Fibroblast of skin of scalp (primary cell): ENCODE measurements around the gene BMP3. TPM values are rescaled to one million over a fixed set of nuclear protein-coding genes. Genes with fewer than 3 reads are reported as not detected.
"Not testable (repeated sequence)": the region's sequence is repeated elsewhere in the genome, so short reads cannot be mapped to it uniquely, and the experiment has no call there.

Source experiments
- DNase-seq: peaks from one replicate; pipeline ENCODE4 v3.0.0-alpha.2; 2013
- polyA plus RNA-seq, 2 experiments: library from polyadenylated mRNA; unstranded; fragments of 120-200 nt; gene quantifications; one replicate each; pipeline ENCODE4 v1.2.1, GENCODE V29; 2013; ENCODE audit not compliant: insufficient read length in 2 of 2

Gene BMP3, protein sequence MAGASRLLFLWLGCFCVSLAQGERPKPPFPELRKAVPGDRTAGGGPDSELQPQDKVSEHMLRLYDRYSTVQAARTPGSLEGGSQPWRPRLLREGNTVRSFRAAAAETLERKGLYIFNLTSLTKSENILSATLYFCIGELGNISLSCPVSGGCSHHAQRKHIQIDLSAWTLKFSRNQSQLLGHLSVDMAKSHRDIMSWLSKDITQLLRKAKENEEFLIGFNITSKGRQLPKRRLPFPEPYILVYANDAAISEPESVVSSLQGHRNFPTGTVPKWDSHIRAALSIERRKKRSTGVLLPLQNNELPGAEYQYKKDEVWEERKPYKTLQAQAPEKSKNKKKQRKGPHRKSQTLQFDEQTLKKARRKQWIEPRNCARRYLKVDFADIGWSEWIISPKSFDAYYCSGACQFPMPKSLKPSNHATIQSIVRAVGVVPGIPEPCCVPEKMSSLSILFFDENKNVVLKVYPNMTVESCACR
- 0.02 TPM for polyA plus RNA-seq (2013, experiment 1 of 2; ENCODE audit: insufficient read length)
- 0.11 TPM for polyA plus RNA-seq (2013, experiment 2 of 2; ENCODE audit: insufficient read length)

DNA sequence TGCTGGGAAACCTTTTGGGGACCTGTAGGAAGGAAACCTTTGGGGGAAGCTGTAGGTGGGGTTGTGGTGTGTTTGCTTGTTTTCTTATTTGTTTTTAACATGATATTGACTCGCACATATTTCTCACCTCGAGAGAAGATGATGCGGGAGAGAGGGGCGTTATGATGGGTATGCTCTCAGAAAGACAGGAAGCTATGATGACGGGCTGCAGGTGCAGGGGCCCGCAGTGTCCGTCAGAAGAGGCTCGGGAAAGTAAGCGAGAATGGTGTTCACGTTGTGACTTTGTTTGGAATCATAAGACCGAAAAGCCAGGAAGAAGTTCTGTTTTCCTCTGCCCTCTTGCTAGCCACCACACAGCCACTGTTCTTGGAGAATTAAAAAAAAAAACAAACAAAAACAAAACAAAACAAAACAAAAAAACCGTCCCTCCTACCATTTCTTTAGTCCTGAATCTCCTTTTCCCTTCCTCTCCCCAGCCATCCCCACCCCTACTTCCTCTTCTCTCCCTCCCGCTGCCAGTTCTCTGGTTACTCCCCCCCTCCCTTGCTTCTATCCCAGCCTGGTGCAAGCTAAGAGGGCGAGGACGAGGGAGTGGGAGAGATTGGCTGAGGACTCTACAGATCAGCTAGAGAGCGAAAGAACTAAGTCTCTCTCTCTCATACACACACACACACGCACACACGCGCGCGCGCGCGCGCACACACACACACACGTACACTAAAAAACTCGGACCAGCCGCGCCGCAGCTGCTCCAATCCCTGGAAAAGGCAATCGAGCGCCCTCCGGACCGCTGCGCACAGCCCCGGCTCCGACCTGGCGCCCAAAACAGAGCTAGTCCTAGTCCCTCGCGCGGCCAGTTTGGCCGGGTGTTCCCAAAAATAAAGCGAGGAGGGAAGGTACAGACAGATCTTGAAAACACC lies at the start of gene BMP3:
Gene BMP3, plus strand, starts transcription at position 648 of the 920 bp plus-strand sequence. CDS start 577 bp downstream, outside the sequence.
- DNase-seq = peak; percentile 40

DNA sequence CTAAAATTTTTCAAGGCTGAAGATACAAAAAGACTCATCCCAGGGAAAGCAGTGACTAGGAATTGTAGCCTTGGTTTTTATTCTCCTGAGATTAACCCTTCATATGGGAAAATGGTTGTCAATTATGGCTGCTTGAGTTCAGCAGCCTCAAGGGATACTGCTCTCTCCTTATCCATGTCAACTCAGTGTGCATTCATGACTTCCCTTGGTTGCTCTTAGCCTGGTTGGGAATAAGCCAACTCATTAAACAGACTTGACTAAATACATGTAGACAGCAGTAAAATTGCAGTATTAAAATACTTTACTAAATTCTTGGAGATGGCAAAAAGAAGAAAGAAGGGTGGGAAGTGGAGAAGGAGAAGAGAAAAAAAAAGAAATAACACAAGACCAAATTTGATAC lies 44.5 kb upstream of the BMP3 start:
- no peak for DNase-seq

DNA sequence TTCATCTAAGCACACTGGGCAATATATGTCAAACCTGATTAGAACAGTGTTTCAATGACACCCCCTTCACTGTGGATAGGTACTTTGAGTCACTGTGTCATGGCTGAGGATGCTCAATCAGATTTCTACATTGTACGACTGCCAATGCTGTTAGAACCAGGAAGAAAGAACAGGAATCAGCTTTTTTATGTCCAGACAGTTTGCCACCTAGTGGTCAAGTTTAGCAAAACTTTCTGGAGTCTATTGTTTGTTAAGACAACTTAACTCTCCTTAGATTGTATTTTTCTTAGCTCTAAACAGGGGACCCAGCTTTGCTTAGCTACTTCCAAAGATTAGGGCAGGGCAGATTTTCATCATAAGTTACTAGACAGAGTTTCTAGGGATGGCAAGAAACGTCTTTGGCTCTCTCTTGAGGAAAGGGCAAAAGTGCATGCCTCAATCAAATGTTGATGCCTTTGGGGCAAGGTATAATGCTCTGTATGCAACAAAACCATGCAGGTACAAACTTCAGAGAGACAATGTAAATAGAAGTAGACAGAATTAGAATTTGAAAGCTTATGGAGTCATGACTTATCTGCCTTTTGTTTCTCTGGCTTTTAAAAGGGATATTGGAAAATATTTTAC lies 40.5 kb upstream of the BMP3 start:
- DNase-seq = peak; percentile 67

DNA sequence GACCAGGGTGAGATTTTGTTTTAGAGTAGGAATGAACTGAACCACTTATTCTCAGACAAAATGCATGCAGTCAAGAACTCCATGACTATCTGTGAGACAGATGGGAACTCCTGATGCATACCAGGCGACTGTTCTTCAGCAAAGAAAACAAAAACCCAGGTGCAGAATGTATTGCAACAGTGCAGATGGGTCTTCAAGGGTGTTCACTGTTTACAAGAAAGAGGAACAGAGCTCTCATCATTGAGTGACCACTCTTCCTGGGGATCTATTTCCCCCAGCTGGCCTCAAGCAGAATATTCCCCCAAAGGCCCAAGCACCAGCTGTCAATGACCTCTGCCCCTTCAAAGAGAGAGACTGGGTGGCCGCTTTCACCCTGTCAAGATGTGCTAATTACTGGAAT lies 39.7 kb upstream of the BMP3 start:
- DNase-seq = no peak

DNA sequence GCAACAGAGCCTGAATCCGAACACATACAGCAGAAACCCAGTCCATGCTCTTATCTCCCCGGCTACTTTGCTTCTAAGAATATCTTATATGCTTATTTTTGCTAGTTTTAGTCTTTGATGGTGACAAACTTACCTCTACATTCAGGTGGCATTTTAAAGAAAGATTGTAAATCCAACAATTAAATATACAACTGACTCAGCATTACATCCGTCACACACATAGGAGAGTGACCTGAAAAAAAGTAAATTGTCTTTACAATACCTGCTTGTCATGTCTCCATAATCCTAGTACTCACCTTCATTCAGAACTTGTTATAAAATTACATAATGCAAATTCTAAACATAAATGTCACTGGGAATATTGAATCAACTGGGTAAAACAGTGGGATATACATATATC lies 30.6 kb upstream of the BMP3 start:
- DNase-seq = no peak

DNA sequence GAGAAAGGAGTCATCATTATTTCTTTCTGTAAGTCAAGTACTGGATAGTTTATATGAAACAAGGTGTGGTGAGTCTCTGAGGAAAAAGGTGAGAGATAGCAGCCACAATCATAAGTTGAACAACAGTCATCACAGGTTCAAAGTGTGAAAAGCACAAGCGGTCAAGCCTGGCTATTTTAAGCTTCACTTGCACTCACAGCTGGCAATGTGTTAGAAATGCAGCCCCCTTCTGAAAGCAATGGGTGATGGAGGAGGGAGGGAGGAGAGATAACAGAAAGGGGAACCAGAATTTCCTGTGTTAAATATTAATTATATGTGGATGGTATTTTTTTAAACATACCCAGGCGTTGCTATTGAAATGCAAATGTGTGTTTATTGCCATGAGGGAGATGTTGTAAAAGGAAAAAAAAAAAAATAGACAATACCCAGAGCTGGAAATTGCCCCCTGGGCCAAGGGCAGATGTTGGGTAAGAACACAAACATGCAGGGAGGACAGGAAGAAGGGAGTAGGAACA lies 26.9 kb upstream of the BMP3 start:
- no peak for DNase-seq

DNA sequence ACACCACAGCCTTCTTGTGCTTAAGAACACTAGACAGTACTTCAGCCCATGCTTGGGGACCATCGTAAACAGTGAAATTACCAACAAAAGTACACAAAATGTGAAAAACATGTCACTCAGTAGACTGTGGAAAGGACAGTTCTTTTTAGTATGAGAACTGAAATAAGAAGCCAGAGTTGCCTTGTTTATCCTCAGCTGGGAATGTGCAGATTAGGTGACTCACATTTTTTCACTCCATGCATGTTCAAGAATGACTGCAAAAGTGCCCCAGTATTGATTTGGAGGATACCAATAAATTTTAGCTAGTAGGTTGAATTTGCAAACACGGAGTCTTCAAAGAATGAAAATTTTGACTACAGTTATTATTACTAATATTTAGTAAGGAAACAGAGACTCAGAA lies 23.1 kb upstream of the BMP3 start:
- no peak for DNase-seq

DNA sequence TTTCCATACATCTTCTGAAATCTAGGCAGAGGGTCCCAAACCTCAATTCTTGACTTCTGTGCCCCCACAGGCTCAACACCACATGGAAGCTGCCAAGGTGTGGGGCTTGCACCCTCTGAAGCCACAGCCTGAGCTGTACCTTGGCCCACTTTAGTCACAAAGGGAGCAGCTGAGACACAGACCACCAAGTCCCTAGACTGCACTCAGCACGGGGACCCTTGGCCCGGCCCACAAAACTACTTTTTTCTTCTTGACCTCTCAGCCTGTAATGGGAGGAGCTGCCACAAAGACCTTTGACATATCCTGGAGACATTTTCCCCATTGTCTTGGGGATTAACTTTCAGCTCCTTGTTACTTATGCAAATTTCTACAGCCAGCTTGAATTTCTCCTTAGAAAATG lies 13.9 kb upstream of the BMP3 start:
- not testable (repeated sequence) for DNase-seq

DNA sequence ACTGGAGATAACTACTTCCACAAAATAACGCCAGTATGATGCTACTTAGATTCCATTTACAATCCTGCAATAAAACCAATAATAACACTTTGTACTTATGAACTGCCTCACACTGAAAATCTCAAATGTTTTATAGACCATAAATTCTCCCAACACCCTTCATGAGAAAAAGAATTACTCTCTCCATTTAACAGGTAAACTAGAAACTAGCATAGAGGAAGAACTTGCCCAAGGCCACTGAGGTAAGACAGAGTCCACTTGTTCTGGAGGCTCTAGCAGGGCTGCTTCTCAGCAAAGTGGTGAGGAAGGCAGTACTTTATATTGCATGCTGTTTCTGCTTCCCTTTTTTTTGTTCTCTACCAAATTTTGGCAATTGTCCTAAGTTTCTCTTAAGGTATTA lies 11.5 kb upstream of the BMP3 start:
- no peak for DNase-seq

DNA sequence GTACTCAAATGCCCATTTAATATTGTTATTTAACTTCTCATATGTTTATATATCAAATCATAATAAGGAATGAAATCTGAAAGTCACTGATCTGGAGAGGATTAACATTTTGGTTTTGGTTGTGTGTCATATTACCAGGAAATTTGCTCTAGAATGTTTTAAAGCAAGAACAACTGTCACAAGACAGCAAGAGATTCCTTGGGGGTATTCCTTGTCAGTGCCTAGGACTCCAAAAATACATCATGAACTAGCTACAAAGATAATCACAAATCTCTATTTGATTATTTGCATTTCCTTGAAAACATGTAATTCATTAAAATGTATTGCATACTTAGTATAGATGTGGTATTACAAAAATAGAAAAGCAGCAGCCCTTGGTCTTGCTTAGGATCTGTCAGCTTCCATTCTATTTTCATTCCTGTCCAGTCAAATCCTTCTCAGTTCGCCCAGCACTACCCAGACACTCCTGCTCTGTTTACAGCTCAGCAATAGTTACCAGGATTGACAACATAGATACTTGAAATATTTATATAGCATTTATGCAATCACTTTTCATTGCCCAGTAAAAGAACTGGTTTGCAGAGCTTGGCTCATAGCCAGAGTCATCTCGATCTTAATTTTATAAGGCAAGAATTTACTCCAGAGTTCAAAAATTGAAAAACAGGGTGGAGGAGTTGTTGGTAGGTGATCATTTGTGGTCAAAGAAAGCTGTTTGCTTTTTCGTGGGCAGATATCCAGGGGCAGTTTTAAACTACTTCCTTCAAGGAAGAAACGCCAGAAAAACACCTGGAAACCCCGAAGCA lies 9.2 kb upstream of the BMP3 start:
- DNase-seq = no peak

DNA sequence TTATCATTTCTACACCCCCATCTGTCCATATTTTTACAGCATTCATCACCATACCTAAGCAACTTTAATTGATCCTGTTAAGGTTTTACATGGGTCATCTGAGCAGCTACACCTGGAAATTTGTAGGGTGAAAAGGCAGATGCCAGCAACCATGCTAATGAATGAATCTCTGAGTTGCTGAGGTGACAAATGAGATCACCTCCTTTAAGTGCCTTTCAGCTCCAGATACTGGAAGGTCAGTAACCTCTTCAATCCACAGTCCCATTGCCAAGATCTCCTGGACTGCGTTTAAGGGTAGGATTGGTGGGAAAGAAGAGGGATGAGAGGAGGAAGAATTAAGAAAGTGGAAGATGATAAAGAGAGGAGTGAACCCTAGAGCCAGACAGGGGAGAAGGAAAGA lies 8.5 kb upstream of the BMP3 start:
- DNase-seq = no peak

DNA sequence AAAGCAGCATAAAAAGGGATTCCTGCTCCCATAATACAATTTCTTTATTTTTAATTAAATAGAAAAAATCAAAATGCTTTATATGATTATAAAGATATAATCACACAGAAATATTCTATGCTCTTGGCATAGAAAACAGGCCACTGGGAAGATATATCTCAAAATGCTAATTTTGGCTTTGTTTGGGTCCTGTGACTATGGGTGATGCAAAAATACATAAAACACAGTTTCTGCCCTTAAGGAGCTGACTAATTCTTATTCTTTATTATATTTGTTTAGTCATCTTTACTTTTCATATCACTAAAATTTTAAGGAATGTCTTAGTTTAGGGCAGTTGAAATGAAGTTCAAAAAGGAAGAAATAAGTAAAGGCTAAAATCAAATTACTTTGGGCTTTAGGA lies 7.0 kb upstream of the BMP3 start:
- DNase-seq = no peak

DNA sequence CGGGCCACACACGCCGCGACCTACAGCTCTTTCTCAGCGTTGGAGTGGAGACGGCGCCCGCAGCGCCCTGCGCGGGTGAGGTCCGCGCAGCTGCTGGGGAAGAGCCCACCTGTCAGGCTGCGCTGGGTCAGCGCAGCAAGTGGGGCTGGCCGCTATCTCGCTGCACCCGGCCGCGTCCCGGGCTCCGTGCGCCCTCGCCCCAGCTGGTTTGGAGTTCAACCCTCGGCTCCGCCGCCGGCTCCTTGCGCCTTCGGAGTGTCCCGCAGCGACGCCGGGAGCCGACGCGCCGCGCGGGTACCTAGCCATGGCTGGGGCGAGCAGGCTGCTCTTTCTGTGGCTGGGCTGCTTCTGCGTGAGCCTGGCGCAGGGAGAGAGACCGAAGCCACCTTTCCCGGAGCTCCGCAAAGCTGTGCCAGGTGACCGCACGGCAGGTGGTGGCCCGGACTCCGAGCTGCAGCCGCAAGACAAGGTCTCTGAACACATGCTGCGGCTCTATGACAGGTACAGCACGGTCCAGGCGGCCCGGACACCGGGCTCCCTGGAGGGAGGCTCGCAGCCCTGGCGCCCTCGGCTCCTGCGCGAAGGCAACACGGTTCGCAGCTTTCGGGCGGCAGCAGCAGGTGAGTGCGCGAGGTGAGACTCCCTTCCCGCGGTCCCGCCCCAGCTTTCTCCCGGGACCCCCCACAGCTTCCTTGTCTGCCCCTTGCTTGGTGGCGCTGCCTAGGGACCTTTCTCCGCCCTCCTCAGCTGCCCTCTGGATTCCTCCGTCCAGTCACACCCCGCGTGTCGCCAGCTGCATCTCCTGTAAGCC lies 678 bp downstream of the BMP3 start:
- DNase-seq = no peak

DNA sequence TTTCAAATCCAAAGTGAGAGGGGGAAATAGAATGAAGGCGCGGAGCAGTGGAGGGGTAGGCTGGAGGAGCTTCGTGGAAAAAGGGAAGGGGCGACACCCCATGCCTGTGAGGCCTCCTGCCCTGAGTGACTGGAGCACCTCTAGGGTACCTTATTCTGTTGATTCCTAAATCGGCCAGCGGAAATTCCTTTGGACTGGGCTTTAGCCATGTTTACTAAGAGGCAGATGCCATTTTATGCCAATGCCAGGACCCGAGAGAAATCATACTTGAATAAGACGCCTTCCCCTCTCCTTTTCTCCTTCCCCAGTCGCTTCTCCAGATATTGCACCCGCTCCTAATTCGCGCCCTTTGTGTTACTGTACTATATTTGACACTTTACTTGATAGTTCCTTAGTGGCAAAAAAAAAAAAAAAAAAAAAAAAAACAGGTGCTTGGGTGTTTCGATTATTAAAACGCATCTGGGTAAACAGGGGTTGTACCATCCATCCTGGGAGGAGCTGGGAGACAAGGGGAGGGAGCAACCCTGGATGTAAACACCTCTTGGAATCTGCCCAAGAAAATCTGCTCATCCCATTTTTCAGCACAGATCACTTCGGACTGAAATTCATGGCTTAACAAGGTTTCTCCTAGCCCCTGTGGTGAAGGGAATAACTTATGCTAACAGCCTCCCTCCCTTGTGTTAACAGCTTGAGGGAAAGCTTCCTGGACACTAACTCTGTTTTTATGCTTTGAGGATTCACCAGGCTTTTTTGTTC lies 1.5 kb downstream of the BMP3 start:
- no peak for DNase-seq

DNA sequence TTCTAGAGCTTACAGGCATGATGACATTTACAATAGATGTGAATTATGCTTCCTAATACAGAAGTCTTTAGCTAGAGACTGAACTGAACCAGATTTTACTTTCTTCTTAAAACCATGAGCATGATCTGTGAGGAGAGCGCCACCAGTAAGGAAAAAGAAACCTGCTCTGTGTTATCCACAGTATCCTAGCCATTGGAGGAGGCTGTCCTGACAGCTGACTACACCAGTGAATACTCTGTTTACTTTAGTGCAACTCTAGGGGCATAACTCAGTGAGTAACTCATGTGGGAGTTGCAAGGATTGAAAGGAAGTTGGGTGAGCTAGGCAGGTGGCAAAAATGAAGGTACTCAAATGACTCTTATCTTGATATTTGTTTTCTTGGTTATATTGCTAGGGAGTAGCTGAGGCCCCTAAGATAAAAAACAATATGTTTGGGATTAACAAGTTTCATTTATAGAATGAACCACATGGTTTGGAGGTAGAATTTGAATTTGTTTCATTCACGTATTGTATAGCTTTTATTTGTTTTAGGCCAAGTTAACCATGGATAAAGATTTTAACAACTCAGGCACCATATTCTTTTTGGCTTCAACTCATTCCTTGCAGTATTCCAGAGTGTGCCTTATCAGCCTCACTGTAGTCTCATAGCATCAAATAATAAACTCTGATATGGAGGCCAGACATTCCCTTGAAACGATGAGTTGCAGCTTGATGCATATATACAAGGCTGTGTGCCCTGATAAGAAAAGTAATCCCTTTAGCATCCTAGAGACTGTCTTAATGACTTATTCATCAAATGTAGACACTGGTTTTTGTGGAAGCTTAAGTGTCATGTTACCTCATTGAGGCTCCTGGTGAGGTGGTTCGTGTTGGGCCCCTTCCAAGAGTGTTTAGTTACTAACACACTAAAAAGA lies 2.5 kb downstream of the BMP3 start:
- no peak for DNase-seq

DNA sequence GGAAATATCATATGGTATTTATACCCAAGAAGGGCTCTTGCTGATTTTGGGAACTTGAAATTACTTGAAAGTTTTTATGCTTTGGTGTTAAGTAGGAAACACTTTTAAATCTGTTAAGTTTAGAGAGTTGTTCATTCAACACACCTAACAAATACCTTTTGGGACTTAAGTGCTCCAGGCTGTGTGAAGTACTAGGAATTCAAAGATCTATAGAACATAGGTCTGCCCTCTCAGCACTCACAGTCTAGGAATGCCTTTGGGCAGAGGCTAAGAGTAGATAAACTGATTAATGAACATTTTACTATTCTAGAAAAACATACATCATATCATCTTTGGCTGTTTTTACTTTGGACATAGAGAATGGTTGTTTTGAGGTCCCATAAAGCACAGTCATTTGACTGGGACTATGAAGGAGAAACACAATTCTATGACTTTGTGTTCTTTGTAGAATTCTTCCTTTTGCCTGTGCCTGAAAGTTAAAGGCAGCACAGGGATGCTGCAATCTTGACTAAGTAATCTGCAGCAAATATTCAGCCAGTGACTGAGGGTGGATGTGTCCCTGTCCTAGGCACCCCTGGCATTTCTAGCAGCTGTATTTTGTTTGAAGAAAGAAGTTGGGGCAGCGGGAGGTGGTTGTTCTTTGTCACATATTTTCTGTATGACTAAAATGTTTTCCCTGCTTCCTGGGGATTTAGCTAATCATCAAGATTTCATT lies 8.3 kb downstream of the BMP3 start:
- DNase-seq = peak; percentile 22

DNA sequence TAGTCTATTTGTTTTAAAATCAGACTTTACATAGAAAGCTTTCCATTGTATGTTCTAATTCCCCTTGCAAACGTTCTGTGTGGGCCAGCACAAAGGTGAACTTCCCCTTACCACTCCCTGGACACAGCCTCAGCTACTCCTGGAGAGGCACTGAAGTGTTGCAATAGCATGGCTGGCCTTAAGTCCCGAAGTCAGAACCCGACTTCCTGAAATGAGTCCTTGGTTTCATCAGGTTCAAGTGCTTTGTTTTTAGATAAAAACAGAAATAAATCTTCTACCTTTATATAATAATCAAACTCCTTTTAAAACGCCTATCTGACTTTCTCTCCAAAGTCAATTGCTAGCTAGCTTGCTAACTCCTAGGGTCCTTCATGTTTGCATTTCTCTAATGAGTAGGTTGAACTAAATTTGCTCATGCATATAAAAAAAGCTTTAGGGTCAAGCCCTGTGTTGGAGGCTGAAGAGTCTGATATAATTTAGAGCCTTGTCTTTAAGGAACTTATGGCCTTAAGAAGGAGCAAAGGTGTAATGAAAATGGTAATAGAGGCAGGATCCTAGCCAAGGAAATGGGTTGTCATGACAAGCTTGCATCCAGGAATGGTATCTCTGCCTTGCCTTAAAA lies 9.0 kb downstream of the BMP3 start:
- no peak for DNase-seq
